GM12878 (cell line): Measurements from ENCODE around the gene NCKAP5. TPM values are rescaled to one million over a fixed set of nuclear protein-coding genes. Genes with fewer than 3 reads are reported as not detected.

Experiments
- ATAC-seq: fragments of 200-7000 bp; cut with Tn5 transposase; 3 replicates; pipeline ENCODE4 v1.9.1; 2020; ENCODE audit warnings: mild to moderate bottlenecking, moderate library complexity
- BruUV-seq: library from RNA; stranded (reverse); fragments of 400-500 nt; replicated peaks from 2 replicates; lab custom pipeline; 2021; lab: Mats Ljungman, UMichigan
- CTCF ChIA-PET: fragments of 300-600 bp; sonication (Branson Sonifier 250); formaldehyde crosslinking; extraction: SDS; loops from one replicate; lab custom pipeline; 2021; ENCODE audit warnings: inconsistent platforms; lab: Yijun Ruan, JAX
- POLR2A ChIA-PET: fragments of 350-600 bp; formaldehyde crosslinking; extraction: SDS; loops from one replicate; lab custom pipeline; 2021; ENCODE audit warnings: inconsistent platforms; lab: Charles Lee
- RAD21 ChIA-PET: fragments of 300-600 bp; sonication (Branson Sonifier 250); formaldehyde crosslinking; loops from one replicate; lab custom pipeline; 2023; ENCODE audit warnings: antibody characterized with exemption; ENCODE audit not compliant: unreplicated experiment; lab: Charles Lee
- SMC1A ChIA-PET: fragments of 300-600 bp; sonication (Branson Sonifier 250); formaldehyde crosslinking; loops from one replicate; lab custom pipeline; 2023; ENCODE audit not compliant: unreplicated experiment, uncharacterized antibody; lab: Charles Lee
- DNase-seq: peaks from one replicate; pipeline ENCODE4 v3.0.0-alpha.2; 2011; ENCODE audit warnings: low read depth, low spot score
- FAIRE-seq: peaks from 3 replicates; lab custom pipeline; 2011; peaks lifted over from hg19 to GRCh38; lab: Jason Lieb, UNC
- H2AFZ ChIP-seq: 2 replicates; pipeline ENCODE4 v1.6.0; 2011; ENCODE audit warnings: low read depth, low read length, control low read depth; ENCODE audit not compliant: control insufficient read depth
- H3K27ac ChIP-seq: 2 replicates; pipeline ENCODE4 v1.5.1; 2011; ENCODE audit warnings: control low read depth; ENCODE audit not compliant: control insufficient read depth, insufficient read depth
- H3K27me3 ChIP-seq, 2 experiments: replicated peaks in 1 of 2; 2 replicates each; pipeline versions ENCODE4 v1.6.0 to v1.6.1; 2011; ENCODE audit warnings: low read length in 1 of 2; ENCODE audit not compliant: control insufficient read depth in 2 of 2, insufficient read depth in 2 of 2
- H3K36me3 ChIP-seq, 2 experiments: 2 replicates each; pipeline ENCODE4 v1.5.1; 2011; ENCODE audit warnings: low read length in 1 of 2; ENCODE audit not compliant: control insufficient read depth in 2 of 2, insufficient read depth in 2 of 2
- H3K4me1 ChIP-seq: 2 replicates; pipeline ENCODE4 v1.6.1; 2011; ENCODE audit warnings: mild to moderate bottlenecking, low read length, moderate library complexity, mixed read lengths; ENCODE audit not compliant: control insufficient read depth, insufficient read depth
- H3K4me2 ChIP-seq: 2 replicates; pipeline ENCODE4 v1.6.0; 2011; ENCODE audit warnings: control low read depth; ENCODE audit not compliant: control insufficient read depth, insufficient read depth
- H3K4me3 ChIP-seq: fragments of 200-600 bp; sonication (generic); 2 replicates; pipeline ENCODE4 v1.5.1; 2016
- H3K79me2 ChIP-seq: 2 replicates; pipeline ENCODE4 v1.6.0; 2011; ENCODE audit warnings: low read length; ENCODE audit not compliant: control insufficient read depth, insufficient read depth
- H3K9ac ChIP-seq: 2 replicates; pipeline ENCODE4 v1.8.0; 2011; ENCODE audit warnings: low read length, control low read depth, mixed read lengths; ENCODE audit not compliant: control insufficient read depth, insufficient read depth
- H3K9me3 ChIP-seq: replicated peaks from 3 replicates; pipeline ENCODE4 v1.5.1; 2011; ENCODE audit warnings: mild to moderate bottlenecking, low read length; ENCODE audit not compliant: control insufficient read depth, insufficient read depth
- H4K20me1 ChIP-seq: 2 replicates; pipeline ENCODE4 v1.6.0; 2011; ENCODE audit not compliant: control insufficient read depth, insufficient read depth
- ATF3 ChIP-seq: IDR thresholded peaks from 2 replicates; pipeline ENCODE4 v1.6.1; 2011; ENCODE audit warnings: low read depth, mild to moderate bottlenecking, low read length, moderate library complexity, borderline replicate concordance; ENCODE audit errors: extremely low read depth
- CBX5 ChIP-seq: sonication (generic); IDR thresholded peaks from 2 replicates; pipeline ENCODE4 v1.6.1; 2016; ENCODE audit warnings: low read depth, moderate library complexity, mild to moderate bottlenecking, inconsistent platforms
- DPF2 ChIP-seq: fragments of 450-650 bp; IDR thresholded peaks from 2 replicates; pipeline ENCODE4 v1.6.1; 2017; ENCODE audit warnings: mild to moderate bottlenecking
- EGR1 ChIP-seq, 2 experiments: IDR thresholded peaks; 1 replicate in 1 of 2; 2 replicates in 1 of 2; pipeline ENCODE4 v1.6.1; 2011 to 2012; ENCODE audit warnings: low read depth in 2 of 2, low read length in 2 of 2, borderline replicate concordance in 1 of 2, mild to moderate bottlenecking in 1 of 2, moderate library complexity in 1 of 2
- EP300 ChIP-seq, 2 experiments: fragments of 150-350 bp in 1 of 2; IDR thresholded peaks; 2 replicates each; pipeline ENCODE4 v1.6.1; 2011 to 2012; ENCODE audit warnings: low read depth in 2 of 2, low read length in 2 of 2, borderline replicate concordance in 1 of 2, improper control_type of control experiment in 1 of 2, inconsistent platforms in 1 of 2; ENCODE audit not compliant: control insufficient read depth in 1 of 2
- ESRRA ChIP-seq: IDR thresholded peaks from 2 replicates; pipeline ENCODE4 v1.6.1; 2012; ENCODE audit warnings: mild to moderate bottlenecking, low read length, improper control_type of control experiment
- FOXK2 ChIP-seq: fragments of 450-650 bp; IDR thresholded peaks from 2 replicates; pipeline ENCODE4 v1.6.1; 2017; ENCODE audit warnings: mild to moderate bottlenecking, moderate library complexity
- IKZF1 ChIP-seq: fragments of 450-650 bp; conservative IDR thresholded peaks from 2 replicates; pipeline ENCODE4 v1.6.1; 2017; ENCODE audit warnings: antibody characterized with exemption, mild to moderate bottlenecking
- MAX ChIP-seq: IDR thresholded peaks from 2 replicates; pipeline ENCODE4 v1.6.1; 2012; ENCODE audit warnings: low read depth, low read length, improper control_type of control experiment
- NR2C1 ChIP-seq: fragments of 450-650 bp; IDR thresholded peaks from 2 replicates; pipeline ENCODE4 v1.6.1; 2017; ENCODE audit warnings: antibody characterized with exemption, mild to moderate bottlenecking, moderate library complexity
- PRDM15 ChIP-seq: fragments of 450-650 bp; formaldehyde crosslinking; IDR thresholded peaks from 2 replicates; pipeline ENCODE4 v1.4.0; 2020; ENCODE audit warnings: mild to moderate bottlenecking, moderate library complexity
- STAT3 ChIP-seq: IDR thresholded peaks from 2 replicates; pipeline ENCODE4 v1.6.1; 2011; ENCODE audit warnings: low read depth, low read length, improper control_type of control experiment
- ZSCAN29 ChIP-seq: fragments of 450-650 bp; IDR thresholded peaks from 2 replicates; pipeline ENCODE4 v1.6.1; 2017; ENCODE audit warnings: mild to moderate bottlenecking, moderate library complexity
- WGBS: methylation state at CpG from one replicate; pipeline ENCODE4 v1.1.6; 2016; ENCODE audit warnings: low lambda C conversion rate; ENCODE audit not compliant: insufficient replicate concordance, insufficient coverage; ENCODE audit errors: missing lambda C conversion rate; 5-methylcytosine and 5-hydroxymethylcytosine counted together
- in situ Hi-C: fragments of 300-500 bp; cut with MboI; formaldehyde crosslinking; loops from 9 replicates; pipeline ENCODE4 v1.14.3; 2018; ENCODE audit warnings: mixed read lengths
- intact Hi-C: fragments of 100-400 bp; cut with micrococcal nuclease; formaldehyde crosslinking; loops from one replicate; pipeline ENCODE4 v1.14.2; 2022; ENCODE audit not compliant: unreplicated experiment
- polyA plus RNA-seq, 11 experiments: library from polyadenylated mRNA; depleted of rRNA in 4 of 11; unstranded in 6 of 11; stranded (reverse) in 5 of 11; fragments of >200 nt; fragmentation: Nextera tagmentation in 4 of 11; fragmentation: Illumina TruSeq in 1 of 11; extraction: Ambion mirVana in 4 of 11; extraction: Trizol in 1 of 11; gene quantifications; 1 replicate in 1 of 11; 2 replicates in 10 of 11; pipeline versions ENCODE4 v1.2.1 to v1.2.3, GENCODE V29; 2011 to 2016; ENCODE audit warnings: inconsistent platforms in 2 of 11, missing spikeins in 2 of 11, low read depth in 1 of 11
- total RNA-seq, 4 experiments: library from RNA; depleted of rRNA in 3 of 4; stranded (reverse); fragments of >200 nt in 3 of 4; fragmentation: Illumina TruSeq in 1 of 4; extraction: Trizol in 1 of 4; gene quantifications; 2 replicates each; pipeline versions ENCODE4 v1.2.1 to v1.2.3, GENCODE V29; 2013 to 2021

Gene NCKAP5
- total and polyA plus RNA-seq, 10 of the 15 experiments (the other 5 are each of a cell fraction or from before 2014, with no cell fraction given): 0.06 to 0.44 (median 0.16) TPM

- no peak for ATAC-seq
- H3K4me1 ChIP-seq: no peaks in the 10 kb centered on the region
- no peak for DNase-seq
- no peak overlapping the region for H3K4me3 ChIP-seq
- H3K36me3 ChIP-seq: no peaks in the 10 kb centered on the region
- SMC1A ChIA-PET: interaction anchor here (1.2 to 2.8 kb wide), 3 partner anchors 26 to 618 kb away, joined by 4 to 24 read pairs (median 6); no protein-coding TSS in a partner anchor
- BruUV-seq: no TSS peak
- POLR2A ChIA-PET: no interaction called here
- H3K79me2 ChIP-seq: no peaks in the 10 kb centered on the region
- no peak for TF ChIP-seq IKZF1
- WGBS: 12% methylated on average over 2 of the region's 2 CpGs
- no peak for FAIRE-seq
- H3K27me3 ChIP-seq: no peaks in the 10 kb centered on the region; a peak in 2 of 4 replicates
- intact Hi-C loops: no loop called here
- H4K20me1 ChIP-seq: no peaks in the 10 kb centered on the region
- RAD21 ChIA-PET: interaction anchor here (0.6 to 1.3 kb wide), 4 partner anchors 8 to 619 kb away, joined by 3 read pairs; no protein-coding TSS in a partner anchor
- H3K4me2 ChIP-seq: no peak overlapping the region
- H2AFZ ChIP-seq: no peak overlapping the region
- H3K9ac ChIP-seq: no peak overlapping the region
- in situ Hi-C loops: loop anchor here (25.0 kb wide), 1 partner anchor 904 kb away; no protein-coding TSS in a partner anchor
- no peaks in the 10 kb centered on the region for H3K9me3 ChIP-seq
- CTCF ChIA-PET: interaction anchor here (1.2 to 3.8 kb wide), 2 partner anchors 619 to 817 kb away, joined by 4 to 19 read pairs; no protein-coding TSS in a partner anchor
- H3K27ac ChIP-seq: no peak overlapping the region
These were observed 402.2 kb downstream of the NCKAP5 start for GRCh38 chr2:133166031-133166430.

- Histone ChIP-seq H3K4me3 (no peak overlapping the region), H2AFZ (no peak overlapping the region), H3K79me2 (no peaks in the 10 kb centered on the region), H3K36me3 (no peaks in the 10 kb centered on the region), H3K27me3 (no peaks in the 10 kb centered on the region), H4K20me1 (no peaks in the 10 kb centered on the region), H3K27ac (no peak overlapping the region), H3K9me3 (no peaks in the 10 kb centered on the region), H3K4me1 (no peaks in the 10 kb centered on the region), H3K9ac (no peak overlapping the region), H3K4me2 (no peak overlapping the region)
- BruUV-seq: no TSS peak
- RAD21 ChIA-PET: no interaction called here
- FAIRE-seq (no peak), DNase-seq (no peak), ATAC-seq (no peak)
- POLR2A ChIA-PET: no interaction called here
- SMC1A ChIA-PET: interaction anchor here (1.1 kb wide), 1 partner anchor 512 kb away, joined by 3 read pairs; no protein-coding TSS in a partner anchor
- intact Hi-C loops (no loop called here), in situ Hi-C loops (loop anchor here (25.0 kb wide), 1 partner anchor 901 kb away; no protein-coding TSS in a partner anchor)
- CTCF ChIA-PET: interaction anchor here (1.8 kb wide), 1 partner anchor 512 kb away, joined by 4 read pairs; no protein-coding TSS in a partner anchor
- 12% methylated on average over 4 of the region's 4 CpGs for WGBS
- TF ChIP-seq MAX (no peak), ESRRA (no peak), NR2C1 (no peak), ZSCAN29 (no peak), CBX5 (no peak), FOXK2 (no peak), STAT3 (no peak), PRDM15 (CRISPR knock-in tag) (no peak), ATF3 (no peak), EGR1 (IDR thresholded peaks at IDR 0.05; ENCODE audit: borderline replicate concordance in 1 of 2, low read depth in 2 of 2, low read length in 2 of 2) (no peak), DPF2 (no peak), EP300 (IDR thresholded peaks at IDR 0.05; ENCODE audit: borderline replicate concordance in 1 of 2, control insufficient read depth in 1 of 2, low read depth in 2 of 2, low read length in 2 of 2) (no peak)
These were observed 405.2 kb downstream of the NCKAP5 start for GRCh38 chr2:133163111-133163510.
